Endothelial cell of umbilical vein (primary cell): ENCODE results near the gene BCL2.

Experiments
- EZH2 ChIP-seq: IDR thresholded peaks from 2 replicates; pipeline ENCODE4 v1.6.1; 2012; ENCODE audit warnings: borderline replicate concordance, low read depth, mild to moderate bottlenecking, moderate library complexity, low read length, inconsistent platforms; ENCODE audit not compliant: severe bottlenecking
- FOS ChIP-seq: IDR thresholded peaks from 2 replicates; pipeline ENCODE4 v1.6.1; 2011; ENCODE audit warnings: mild to moderate bottlenecking, low read length, moderate library complexity, borderline replicate concordance; ENCODE audit not compliant: insufficient read depth
- POLR2A ChIP-seq: IDR thresholded peaks from 2 replicates; pipeline ENCODE4 v1.6.1; 2012; ENCODE audit warnings: low read depth, mild to moderate bottlenecking, control low read depth, low read length
- POLR2AphosphoS5 ChIP-seq: IDR thresholded peaks from 2 replicates; pipeline ENCODE4 v1.6.1; 2012; ENCODE audit warnings: low read depth, mild to moderate bottlenecking, control low read depth, low read length, moderate library complexity; ENCODE audit not compliant: insufficient read depth
- TF ChIP-seq, protein P1 (sequence below), 2 donors: IDR thresholded peaks; 1 replicate in 1 of 2; 2 replicates in 1 of 2; pipeline ENCODE4 v1.5.1; 2011; ENCODE audit warnings: low read length in 2 of 2, mild to moderate bottlenecking in 2 of 2, moderate library complexity in 2 of 2, control low read depth in 1 of 2, inconsistent platforms in 1 of 2, low read depth in 1 of 2; ENCODE audit not compliant: insufficient read depth in 1 of 2; ENCODE audit errors: extremely low read depth in 1 of 2
- TF ChIP-seq, protein P2 (sequence below): IDR thresholded peaks from 2 replicates; pipeline ENCODE4 v1.6.1; 2011; ENCODE audit not compliant: insufficient read depth, insufficient read length

DNA sequence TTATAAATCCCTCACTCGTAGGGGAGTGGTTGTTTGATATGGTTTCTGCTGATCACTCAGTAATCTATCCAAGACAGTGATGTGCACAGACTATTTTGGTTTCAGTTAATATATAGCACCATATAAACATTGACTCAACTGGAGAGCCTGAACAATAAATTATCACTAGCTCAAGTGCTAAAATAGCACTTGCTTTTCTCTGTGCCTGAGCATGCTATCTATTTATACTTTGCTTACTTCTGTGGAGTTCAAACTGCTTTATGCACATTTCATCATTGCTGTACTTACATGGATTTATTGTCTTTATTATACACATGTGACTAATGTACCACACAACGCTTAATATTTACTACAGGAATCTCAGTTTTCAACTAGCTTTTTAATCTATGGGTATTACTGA is 133.6 kb downstream of the BCL2 start:
- TF ChIP-seq EZH2, result no peak
- TF ChIP-seq POLR2A, result no peak
- TF ChIP-seq, protein P1, sequence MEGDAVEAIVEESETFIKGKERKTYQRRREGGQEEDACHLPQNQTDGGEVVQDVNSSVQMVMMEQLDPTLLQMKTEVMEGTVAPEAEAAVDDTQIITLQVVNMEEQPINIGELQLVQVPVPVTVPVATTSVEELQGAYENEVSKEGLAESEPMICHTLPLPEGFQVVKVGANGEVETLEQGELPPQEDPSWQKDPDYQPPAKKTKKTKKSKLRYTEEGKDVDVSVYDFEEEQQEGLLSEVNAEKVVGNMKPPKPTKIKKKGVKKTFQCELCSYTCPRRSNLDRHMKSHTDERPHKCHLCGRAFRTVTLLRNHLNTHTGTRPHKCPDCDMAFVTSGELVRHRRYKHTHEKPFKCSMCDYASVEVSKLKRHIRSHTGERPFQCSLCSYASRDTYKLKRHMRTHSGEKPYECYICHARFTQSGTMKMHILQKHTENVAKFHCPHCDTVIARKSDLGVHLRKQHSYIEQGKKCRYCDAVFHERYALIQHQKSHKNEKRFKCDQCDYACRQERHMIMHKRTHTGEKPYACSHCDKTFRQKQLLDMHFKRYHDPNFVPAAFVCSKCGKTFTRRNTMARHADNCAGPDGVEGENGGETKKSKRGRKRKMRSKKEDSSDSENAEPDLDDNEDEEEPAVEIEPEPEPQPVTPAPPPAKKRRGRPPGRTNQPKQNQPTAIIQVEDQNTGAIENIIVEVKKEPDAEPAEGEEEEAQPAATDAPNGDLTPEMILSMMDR (IDR thresholded peaks at IDR 0.05; ENCODE audit: extremely low read depth in 1 of 2, insufficient read depth in 1 of 2, low read depth in 1 of 2, low read length in 2 of 2), result no peak
- TF ChIP-seq POLR2AphosphoS5, result no peak
- TF ChIP-seq FOS, result no peak
- TF ChIP-seq, protein P2, sequence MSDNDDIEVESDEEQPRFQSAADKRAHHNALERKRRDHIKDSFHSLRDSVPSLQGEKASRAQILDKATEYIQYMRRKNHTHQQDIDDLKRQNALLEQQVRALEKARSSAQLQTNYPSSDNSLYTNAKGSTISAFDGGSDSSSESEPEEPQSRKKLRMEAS, result no peak
